Measurements from ENCODE around the gene UGGT2. TPM values are rescaled to one million over a fixed set of nuclear protein-coding genes. Genes with fewer than 3 reads are reported as not detected.

The UGGT2 gene
- total and polyA plus RNA-seq, 2 of the 13 experiments (the other 11 are each of a cell fraction or from before 2014, with no cell fraction given) = 13.2 to 27.1 TPM

DNA sequence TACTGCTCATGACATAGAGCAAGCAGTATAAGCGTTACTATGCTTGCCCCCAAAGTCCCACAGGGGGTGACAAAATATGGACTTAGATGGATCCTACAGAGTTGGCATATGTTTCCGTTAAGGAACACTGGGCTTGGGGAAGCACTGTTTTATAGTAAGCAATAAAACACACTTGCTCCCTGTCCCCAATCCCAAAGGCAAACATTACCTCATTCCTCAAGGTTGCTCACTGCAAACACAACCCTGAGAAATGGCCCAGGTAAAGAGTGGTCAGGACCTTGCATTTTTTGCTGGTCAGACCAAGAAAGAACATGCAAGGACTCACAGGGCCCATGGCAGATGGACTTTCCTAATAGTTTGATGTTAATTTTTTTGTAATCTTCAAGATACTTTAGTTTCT lies 32.3 kb downstream of the UGGT2 start (continued):
- TF ChIP-seq, protein P1, sequence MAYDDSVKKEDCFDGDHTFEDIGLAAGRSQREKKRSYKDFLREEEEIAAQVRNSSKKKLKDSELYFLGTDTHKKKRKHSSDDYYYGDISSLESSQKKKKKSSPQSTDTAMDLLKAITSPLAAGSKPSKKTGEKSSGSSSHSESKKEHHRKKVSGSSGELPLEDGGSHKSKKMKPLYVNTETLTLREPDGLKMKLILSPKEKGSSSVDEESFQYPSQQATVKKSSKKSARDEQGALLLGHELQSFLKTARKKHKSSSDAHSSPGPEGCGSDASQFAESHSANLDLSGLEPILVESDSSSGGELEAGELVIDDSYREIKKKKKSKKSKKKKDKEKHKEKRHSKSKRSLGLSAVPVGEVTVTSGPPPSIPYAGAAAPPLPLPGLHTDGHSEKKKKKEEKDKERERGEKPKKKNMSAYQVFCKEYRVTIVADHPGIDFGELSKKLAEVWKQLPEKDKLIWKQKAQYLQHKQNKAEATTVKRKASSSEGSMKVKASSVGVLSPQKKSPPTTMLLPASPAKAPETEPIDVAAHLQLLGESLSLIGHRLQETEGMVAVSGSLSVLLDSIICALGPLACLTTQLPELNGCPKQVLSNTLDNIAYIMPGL (CRISPR knock-in tag; IDR thresholded peaks at IDR 0.05; ENCODE audit: borderline replicate concordance in 1 of 2, low read depth in 1 of 2) = no peak
- TF ChIP-seq, protein P2, sequence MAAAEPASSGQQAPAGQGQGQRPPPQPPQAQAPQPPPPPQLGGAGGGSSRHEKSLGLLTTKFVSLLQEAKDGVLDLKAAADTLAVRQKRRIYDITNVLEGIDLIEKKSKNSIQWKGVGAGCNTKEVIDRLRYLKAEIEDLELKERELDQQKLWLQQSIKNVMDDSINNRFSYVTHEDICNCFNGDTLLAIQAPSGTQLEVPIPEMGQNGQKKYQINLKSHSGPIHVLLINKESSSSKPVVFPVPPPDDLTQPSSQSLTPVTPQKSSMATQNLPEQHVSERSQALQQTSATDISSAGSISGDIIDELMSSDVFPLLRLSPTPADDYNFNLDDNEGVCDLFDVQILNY (CRISPR knock-in tag; conservative IDR thresholded peaks at IDR 0.05) = no peak
- TF ChIP-seq FOXP1 (IDR thresholded peaks at IDR 0.05) (no peak), FOXP1 (CRISPR knock-in tag; IDR thresholded peaks at IDR 0.05) (peak; percentile 15; the same call in 1 of the 2 replicates), RELA (CRISPR knock-in tag; IDR thresholded peaks at IDR 0.05) (no peak), POGZ (CRISPR knock-in tag; IDR thresholded peaks at IDR 0.05) (0 out of 2 replicates have a peak, but pooled peaks have one; percentile 31), ZNF543 (CRISPR knock-in tag; IDR thresholded peaks at IDR 0.05) (no peak), LCORL (IDR thresholded peaks at IDR 0.05) (no peak), LCORL (CRISPR knock-in tag; IDR thresholded peaks at IDR 0.05) (no peak), TCF12 (IDR thresholded peaks at IDR 0.05) (no peak), TCF12 (CRISPR knock-in tag; IDR thresholded peaks at IDR 0.05) (no peak), GPN1 (CRISPR knock-in tag; IDR thresholded peaks at IDR 0.05; ENCODE audit: borderline replicate concordance) (no peak), NFE2L1 (CRISPR knock-in tag; IDR thresholded peaks at IDR 0.05; ENCODE audit: borderline replicate concordance) (no peak), ZKSCAN5 (CRISPR knock-in tag; IDR thresholded peaks at IDR 0.05) (no peak), PCBP1 (IDR thresholded peaks at IDR 0.05; ENCODE audit: borderline replicate concordance, low read depth, low read length) (no peak), ZNF331 (CRISPR knock-in tag; IDR thresholded peaks at IDR 0.05) (no peak), ZNF17 (CRISPR knock-in tag; IDR thresholded peaks at IDR 0.05) (no peak), ZBTB3 (CRISPR knock-in tag; IDR thresholded peaks at IDR 0.05; ENCODE audit: borderline replicate concordance, low read depth) (no peak), SIN3B (IDR thresholded peaks at IDR 0.05; ENCODE audit: low read length) (no peak), DPF2 (CRISPR knock-in tag; IDR thresholded peaks at IDR 0.05; ENCODE audit: borderline replicate concordance, low read depth) (0 out of 2 replicates have a peak, but pooled peaks have one; percentile 12), HNRNPK (IDR thresholded peaks at IDR 0.05; ENCODE audit: low read depth, low read length, poor library complexity, severe bottlenecking) (no peak), REPIN1 (CRISPR knock-in tag; IDR thresholded peaks at IDR 0.05; ENCODE audit: borderline replicate concordance, low read depth) (no peak), PPARG (CRISPR knock-in tag; conservative IDR thresholded peaks at IDR 0.05) (peak; percentile 80)
- TF ChIP-seq, protein P3, sequence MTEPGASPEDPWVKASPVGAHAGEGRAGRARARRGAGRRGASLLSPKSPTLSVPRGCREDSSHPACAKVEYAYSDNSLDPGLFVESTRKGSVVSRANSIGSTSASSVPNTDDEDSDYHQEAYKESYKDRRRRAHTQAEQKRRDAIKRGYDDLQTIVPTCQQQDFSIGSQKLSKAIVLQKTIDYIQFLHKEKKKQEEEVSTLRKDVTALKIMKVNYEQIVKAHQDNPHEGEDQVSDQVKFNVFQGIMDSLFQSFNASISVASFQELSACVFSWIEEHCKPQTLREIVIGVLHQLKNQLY (CRISPR knock-in tag; IDR thresholded peaks at IDR 0.05) = no peak
- TF ChIP-seq, protein P4, sequence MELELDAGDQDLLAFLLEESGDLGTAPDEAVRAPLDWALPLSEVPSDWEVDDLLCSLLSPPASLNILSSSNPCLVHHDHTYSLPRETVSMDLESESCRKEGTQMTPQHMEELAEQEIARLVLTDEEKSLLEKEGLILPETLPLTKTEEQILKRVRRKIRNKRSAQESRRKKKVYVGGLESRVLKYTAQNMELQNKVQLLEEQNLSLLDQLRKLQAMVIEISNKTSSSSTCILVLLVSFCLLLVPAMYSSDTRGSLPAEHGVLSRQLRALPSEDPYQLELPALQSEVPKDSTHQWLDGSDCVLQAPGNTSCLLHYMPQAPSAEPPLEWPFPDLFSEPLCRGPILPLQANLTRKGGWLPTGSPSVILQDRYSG (CRISPR knock-in tag; IDR thresholded peaks at IDR 0.05) = no peak
- TF ChIP-seq, protein P5, sequence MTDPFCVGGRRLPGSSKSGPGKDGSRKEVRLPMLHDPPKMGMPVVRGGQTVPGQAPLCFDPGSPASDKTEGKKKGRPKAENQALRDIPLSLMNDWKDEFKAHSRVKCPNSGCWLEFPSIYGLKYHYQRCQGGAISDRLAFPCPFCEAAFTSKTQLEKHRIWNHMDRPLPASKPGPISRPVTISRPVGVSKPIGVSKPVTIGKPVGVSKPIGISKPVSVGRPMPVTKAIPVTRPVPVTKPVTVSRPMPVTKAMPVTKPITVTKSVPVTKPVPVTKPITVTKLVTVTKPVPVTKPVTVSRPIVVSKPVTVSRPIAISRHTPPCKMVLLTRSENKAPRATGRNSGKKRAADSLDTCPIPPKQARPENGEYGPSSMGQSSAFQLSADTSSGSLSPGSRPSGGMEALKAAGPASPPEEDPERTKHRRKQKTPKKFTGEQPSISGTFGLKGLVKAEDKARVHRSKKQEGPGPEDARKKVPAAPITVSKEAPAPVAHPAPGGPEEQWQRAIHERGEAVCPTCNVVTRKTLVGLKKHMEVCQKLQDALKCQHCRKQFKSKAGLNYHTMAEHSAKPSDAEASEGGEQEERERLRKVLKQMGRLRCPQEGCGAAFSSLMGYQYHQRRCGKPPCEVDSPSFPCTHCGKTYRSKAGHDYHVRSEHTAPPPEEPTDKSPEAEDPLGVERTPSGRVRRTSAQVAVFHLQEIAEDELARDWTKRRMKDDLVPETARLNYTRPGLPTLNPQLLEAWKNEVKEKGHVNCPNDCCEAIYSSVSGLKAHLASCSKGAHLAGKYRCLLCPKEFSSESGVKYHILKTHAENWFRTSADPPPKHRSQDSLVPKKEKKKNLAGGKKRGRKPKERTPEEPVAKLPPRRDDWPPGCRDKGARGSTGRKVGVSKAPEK (CRISPR knock-in tag; IDR thresholded peaks at IDR 0.05; ENCODE audit: borderline replicate concordance) = no peak
